Loucy (cell line): Measurements from ENCODE around the gene ACAD10.

ENCODE experiments used
- H2AFZ ChIP-seq: fragments of 200-600 bp; sonication (generic); 2 replicates; pipeline ENCODE4 v1.6.0; 2016; ENCODE audit warnings: antibody characterized with exemption, mild to moderate bottlenecking, low read length, moderate library complexity
- H3F3A ChIP-seq: fragments of 200-600 bp; 2 replicates; pipeline ENCODE4 v1.6.0; 2016; ENCODE audit warnings: antibody characterized with exemption, low read depth, mild to moderate bottlenecking
- H3K27me3 ChIP-seq: fragments of 200-600 bp; sonication (generic); 2 replicates; pipeline ENCODE4 v1.6.1; 2014; ENCODE audit warnings: low read length, mild to moderate bottlenecking; ENCODE audit not compliant: insufficient read depth, poor library complexity, severe bottlenecking
- H3K36me3 ChIP-seq: fragments of 200-600 bp; sonication (generic); 2 replicates; pipeline ENCODE4 v1.6.1; 2016; ENCODE audit warnings: low read length; ENCODE audit not compliant: insufficient read depth
- H3K4me1 ChIP-seq: fragments of 200-600 bp; sonication (generic); 2 replicates; pipeline ENCODE4 v1.5.1; 2014; ENCODE audit warnings: low read length, mild to moderate bottlenecking; ENCODE audit not compliant: insufficient read depth, poor library complexity, severe bottlenecking
- H3K4me2 ChIP-seq: fragments of 200-600 bp; sonication (generic); 2 replicates; pipeline ENCODE4 v1.6.0; 2014; ENCODE audit warnings: antibody characterized with exemption, low read length, low read depth, mild to moderate bottlenecking; ENCODE audit not compliant: poor library complexity, severe bottlenecking
- H3K4me3 ChIP-seq: fragments of 200-600 bp; sonication (generic); 2 replicates; pipeline ENCODE4 v1.5.1; 2014; ENCODE audit warnings: low read length, mild to moderate bottlenecking, mixed read lengths; ENCODE audit not compliant: poor library complexity, severe bottlenecking
- H3K79me2 ChIP-seq: fragments of 200-600 bp; sonication (generic); 2 replicates; pipeline ENCODE4 v1.6.1; 2014; ENCODE audit warnings: low read length; ENCODE audit not compliant: insufficient read depth
- H3K9ac ChIP-seq: fragments of 200-600 bp; sonication (generic); 2 replicates; pipeline ENCODE4 v1.6.0; 2014; ENCODE audit warnings: mild to moderate bottlenecking, low read depth, low read length, moderate library complexity; ENCODE audit not compliant: poor library complexity, severe bottlenecking
- H3K9me2 ChIP-seq: fragments of 200-600 bp; sonication (generic); replicated peaks from 2 replicates; pipeline ENCODE4 v1.6.1; 2016; ENCODE audit warnings: low read depth, low read length, mixed read lengths
- H3K9me3 ChIP-seq: fragments of 200-600 bp; sonication (generic); 2 replicates; pipeline ENCODE4 v1.6.1; 2014; ENCODE audit warnings: mild to moderate bottlenecking, antibody characterized with exemption, low read length, low read depth; ENCODE audit not compliant: insufficient read depth
- H4K20me1 ChIP-seq: fragments of 200-600 bp; sonication (generic); 2 replicates; pipeline ENCODE4 v1.6.0; 2014; ENCODE audit warnings: antibody characterized with exemption, low read length, mild to moderate bottlenecking; ENCODE audit not compliant: insufficient read depth, poor library complexity, severe bottlenecking
- EZH2phosphoT487 ChIP-seq: fragments of 200-600 bp; IDR thresholded peaks from 2 replicates; pipeline ENCODE4 v1.6.1; 2018; ENCODE audit warnings: antibody characterized with exemption, mild to moderate bottlenecking, moderate library complexity, borderline replicate concordance
- TF ChIP-seq, protein P1 (sequence below): fragments of 200-600 bp; sonication (generic); conservative IDR thresholded peaks from 2 replicates; pipeline ENCODE4 v1.5.1; 2014; ENCODE audit warnings: mild to moderate bottlenecking, antibody characterized with exemption, low read length

Gene ACAD10

GRCh38 chr12:111784953-111785352 is 99.1 kb downstream of the ACAD10 start:
- Histone ChIP-seq H4K20me1 (no peaks in the 10 kb centered on the region), H3K9me2 (no peaks in the 10 kb centered on the region), H3K9ac (no peak overlapping the region), H3K27me3 (no peaks in the 10 kb centered on the region), H3K79me2 (no peaks in the 10 kb centered on the region), H2AFZ (no peak overlapping the region), H3F3A (no peaks in the 10 kb centered on the region), H3K36me3 (no peaks in the 10 kb centered on the region), H3K4me3 (no peak overlapping the region), H3K4me1 (peaks cover 8% of the 10 kb centered on the region), H3K4me2 (no peak overlapping the region), H3K9me3 (no peaks in the 10 kb centered on the region)
- no peak for TF ChIP-seq EZH2phosphoT487
- TF ChIP-seq, protein P1, sequence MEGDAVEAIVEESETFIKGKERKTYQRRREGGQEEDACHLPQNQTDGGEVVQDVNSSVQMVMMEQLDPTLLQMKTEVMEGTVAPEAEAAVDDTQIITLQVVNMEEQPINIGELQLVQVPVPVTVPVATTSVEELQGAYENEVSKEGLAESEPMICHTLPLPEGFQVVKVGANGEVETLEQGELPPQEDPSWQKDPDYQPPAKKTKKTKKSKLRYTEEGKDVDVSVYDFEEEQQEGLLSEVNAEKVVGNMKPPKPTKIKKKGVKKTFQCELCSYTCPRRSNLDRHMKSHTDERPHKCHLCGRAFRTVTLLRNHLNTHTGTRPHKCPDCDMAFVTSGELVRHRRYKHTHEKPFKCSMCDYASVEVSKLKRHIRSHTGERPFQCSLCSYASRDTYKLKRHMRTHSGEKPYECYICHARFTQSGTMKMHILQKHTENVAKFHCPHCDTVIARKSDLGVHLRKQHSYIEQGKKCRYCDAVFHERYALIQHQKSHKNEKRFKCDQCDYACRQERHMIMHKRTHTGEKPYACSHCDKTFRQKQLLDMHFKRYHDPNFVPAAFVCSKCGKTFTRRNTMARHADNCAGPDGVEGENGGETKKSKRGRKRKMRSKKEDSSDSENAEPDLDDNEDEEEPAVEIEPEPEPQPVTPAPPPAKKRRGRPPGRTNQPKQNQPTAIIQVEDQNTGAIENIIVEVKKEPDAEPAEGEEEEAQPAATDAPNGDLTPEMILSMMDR: no peak

DNA sequence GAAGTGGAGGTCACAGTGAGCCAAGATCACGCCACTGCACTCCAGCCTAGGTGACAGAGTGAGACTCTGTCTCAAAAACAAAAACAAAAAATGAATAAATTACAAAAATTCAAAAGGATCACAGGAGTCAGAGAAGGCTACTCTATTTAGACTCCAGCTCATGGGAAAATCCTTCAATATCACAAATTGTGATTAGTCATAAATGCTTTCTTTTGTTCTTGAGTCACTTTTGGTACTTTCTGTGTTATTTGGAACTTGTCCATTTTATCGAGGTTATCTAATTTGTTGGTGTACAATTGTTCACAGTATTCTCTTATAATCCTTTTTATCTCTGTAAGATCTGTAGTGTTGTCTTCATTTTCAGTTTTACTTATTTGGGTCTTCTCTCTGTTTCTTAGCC is 99.8 kb downstream of the ACAD10 start:
- H3K79me2 ChIP-seq: no peaks in the 10 kb centered on the region
- H3K27me3 ChIP-seq: no peaks in the 10 kb centered on the region
- no peaks in the 10 kb centered on the region for H3K9me2 ChIP-seq
- no peak for TF ChIP-seq EZH2phosphoT487
- TF ChIP-seq, protein P1: no peak
- H4K20me1 ChIP-seq: no peaks in the 10 kb centered on the region
- no peaks in the 10 kb centered on the region for H3F3A ChIP-seq
- H3K9ac ChIP-seq: no peak overlapping the region
- peaks cover 2% of the 10 kb centered on the region for H3K4me1 ChIP-seq
- H3K4me3 ChIP-seq: no peak overlapping the region
- H3K9me3 ChIP-seq: no peaks in the 10 kb centered on the region
- H2AFZ ChIP-seq: no peak overlapping the region
- H3K4me2 ChIP-seq: no peak overlapping the region
- H3K36me3 ChIP-seq: no peaks in the 10 kb centered on the region

DNA sequence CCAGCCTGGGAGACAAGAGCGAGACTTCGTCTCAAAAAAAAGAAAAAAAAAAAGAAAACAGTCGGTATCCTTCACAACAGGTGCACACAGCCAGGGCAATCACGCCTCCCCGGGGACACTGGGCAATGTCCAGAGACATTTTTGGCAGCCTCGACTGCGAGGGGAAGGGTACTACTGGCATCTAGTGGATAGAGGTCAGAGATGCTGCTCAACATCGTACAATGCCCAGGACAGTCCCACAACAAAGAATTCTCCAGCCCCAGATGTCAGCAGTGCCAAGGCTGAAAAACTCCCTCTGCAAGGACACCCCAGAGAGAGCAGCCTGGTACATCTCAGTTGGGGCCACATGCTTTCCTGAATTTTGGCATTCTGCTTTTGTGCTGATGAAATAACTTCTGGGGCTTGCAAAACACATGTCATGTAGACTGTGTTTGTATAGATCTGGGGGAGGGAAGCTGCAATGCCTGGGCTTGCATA is 102.4 kb downstream of the ACAD10 start:
- H4K20me1 ChIP-seq: no peaks in the 10 kb centered on the region
- no peak overlapping the region for H3K4me3 ChIP-seq
- TF ChIP-seq EZH2phosphoT487: no peak
- TF ChIP-seq, protein P1: peak; percentile 58
- H3K9me3 ChIP-seq: no peaks in the 10 kb centered on the region
- no peaks in the 10 kb centered on the region for H3K27me3 ChIP-seq
- H3K9me2 ChIP-seq: no peaks in the 10 kb centered on the region
- H3K4me1 ChIP-seq: no peaks in the 10 kb centered on the region
- no peak overlapping the region for H3K9ac ChIP-seq
- H3F3A ChIP-seq: no peaks in the 10 kb centered on the region
- no peaks in the 10 kb centered on the region for H3K36me3 ChIP-seq
- no peak overlapping the region for H2AFZ ChIP-seq
- H3K79me2 ChIP-seq: no peaks in the 10 kb centered on the region
- no peak overlapping the region for H3K4me2 ChIP-seq
